K562 (cell line): ENCODE measurements around the gene MPZL3. TPM values are rescaled to one million over a fixed set of nuclear protein-coding genes. Genes with fewer than 3 reads are reported as not detected.
A peak's percentile ranks its signal among the peaks of the same experiment; 100 is the strongest.

Experiments
- ATAC-seq: fragments of 200-7000 bp; cut with Tn5 transposase; 3 replicates; pipeline ENCODE4 v1.9.1; 2020; ENCODE audit warnings: moderate library complexity
- BruUV-seq: library from RNA; stranded (reverse); fragments of 400-500 nt; replicated peaks from 2 replicates; lab custom pipeline; 2021; lab: Mats Ljungman, UMichigan
- CTCF ChIA-PET: fragments of 300-600 bp; formaldehyde crosslinking; extraction: SDS; loops from one replicate; lab custom pipeline; 2021; ENCODE audit warnings: low intra/inter-chr PET ratio; lab: Yijun Ruan, JAX
- POLR2A ChIA-PET: fragments of 300-600, 350-650 bp; sonication (Branson Sonifier 250); formaldehyde crosslinking; extraction: SDS; loops from one replicate; lab custom pipeline; 2021; ENCODE audit warnings: antibody characterized with exemption, inconsistent platforms; lab: Yijun Ruan, JAX
- DNase-seq, 4 experiments: peaks; one replicate each; pipeline versions ENCODE4 v3.0.0 to v3.0.0-alpha.2; 2011 to 2018; ENCODE audit warnings: low spot score in 3 of 4, mixed read lengths in 3 of 4; ENCODE audit errors: extremely low read depth in 1 of 4
- FAIRE-seq: peaks from 2 replicates; lab custom pipeline; 2011; peaks lifted over from hg19 to GRCh38; lab: Jason Lieb, UNC
- H2AFZ ChIP-seq: 2 replicates; pipeline ENCODE4 v1.6.0; 2011; ENCODE audit warnings: low read depth, low read length, control low read depth, inconsistent platforms
- H3K27ac ChIP-seq: fragments of 200-600 bp; 3 replicates; pipeline ENCODE4 v1.8.0; 2011; ENCODE audit warnings: low read depth, mild to moderate bottlenecking, control low read depth, inconsistent platforms, low read length, moderate library complexity, mixed read lengths; ENCODE audit errors: extremely low read depth
- H3K27me3 ChIP-seq, 2 experiments: fragments of 300-600 bp in 1 of 2; 2 replicates in 1 of 2; 3 replicates in 1 of 2; pipeline versions ENCODE4 v1.6.0 to v1.8.0; 2011; ENCODE audit warnings: inconsistent platforms in 2 of 2, low read length in 2 of 2, mild to moderate bottlenecking in 1 of 2, mixed read lengths in 1 of 2, moderate library complexity in 1 of 2; ENCODE audit not compliant: control insufficient read depth in 2 of 2, insufficient read depth in 2 of 2
- H3K36me3 ChIP-seq: fragments of 300-600 bp; 3 replicates; pipeline ENCODE4 v1.8.0; 2011; ENCODE audit warnings: mild to moderate bottlenecking, low read length, inconsistent platforms; ENCODE audit not compliant: control insufficient read depth, insufficient read depth
- H3K4me1 ChIP-seq, 2 experiments: fragments of 200-600 bp in 1 of 2; replicated peaks in 1 of 2; 2 replicates in 1 of 2; 3 replicates in 1 of 2; pipeline versions ENCODE4 v1.5.1 to v1.8.0; 2011; ENCODE audit warnings: inconsistent platforms in 2 of 2, low read length in 2 of 2, mild to moderate bottlenecking in 1 of 2, mixed read lengths in 1 of 2, moderate library complexity in 1 of 2; ENCODE audit not compliant: control insufficient read depth in 2 of 2, insufficient read depth in 2 of 2
- H3K4me2 ChIP-seq: 2 replicates; pipeline ENCODE4 v1.6.1; 2011; ENCODE audit warnings: low read length, control low read depth, inconsistent platforms, mixed read lengths; ENCODE audit not compliant: insufficient read depth
- H3K4me3 ChIP-seq: fragments of 200-600 bp; sonication (generic), shearing (Covaris generic); 2 replicates; pipeline ENCODE4 v1.5.1; 2016; ENCODE audit warnings: control low read depth, inconsistent platforms
- H3K79me2 ChIP-seq: fragments of 200-600 bp; 3 replicates; pipeline ENCODE4 v1.8.0; 2011; ENCODE audit warnings: low read length, inconsistent platforms; ENCODE audit not compliant: control insufficient read depth, insufficient read depth
- H3K9ac ChIP-seq, 2 experiments: 2 replicates each; pipeline versions ENCODE4 v1.6.0 to v1.6.1; 2011; ENCODE audit warnings: low read depth in 2 of 2, low read length in 2 of 2, control low read depth in 1 of 2, inconsistent platforms in 1 of 2, mild to moderate bottlenecking in 1 of 2, mixed read lengths in 1 of 2; ENCODE audit not compliant: insufficient read depth in 1 of 2
- H3K9me1 ChIP-seq: one replicate; pipeline ENCODE4 v1.6.0; 2011; ENCODE audit warnings: inconsistent platforms, mild to moderate bottlenecking, low read length, moderate library complexity; ENCODE audit not compliant: control insufficient read depth, insufficient read depth
- H3K9me3 ChIP-seq: replicated peaks from 2 replicates; pipeline ENCODE4 v1.5.1; 2011; ENCODE audit warnings: low read depth, low read length, inconsistent platforms; ENCODE audit not compliant: control insufficient read depth, insufficient read depth
- H4K20me1 ChIP-seq: replicated peaks from 2 replicates; pipeline ENCODE4 v1.6.1; 2011; ENCODE audit warnings: low read length, inconsistent platforms, mixed read lengths; ENCODE audit not compliant: control insufficient read depth, insufficient read depth
- ARID2 ChIP-seq: fragments of 450-650 bp; IDR thresholded peaks from 2 replicates; pipeline ENCODE4 v1.6.1; 2017; ENCODE audit warnings: antibody characterized with exemption, mild to moderate bottlenecking
- HNRNPH1 ChIP-seq: fragments of 200-400 bp; formaldehyde crosslinking; optimal IDR thresholded peaks from 2 replicates; pipeline ENCODE3; 2017; ENCODE audit warnings: low read depth, mild to moderate bottlenecking, low read length, moderate library complexity
- POLR2H ChIP-seq: IDR thresholded peaks from 2 replicates; pipeline ENCODE4 v1.6.1; 2016; ENCODE audit warnings: missing genetic modification characterization, low read depth, mild to moderate bottlenecking, control low read depth, missing compliant biosample characterization, moderate library complexity
- RB1 ChIP-seq: fragments of 450-650 bp; IDR thresholded peaks from 2 replicates; pipeline ENCODE4 v1.6.1; 2017; ENCODE audit warnings: low read depth, mild to moderate bottlenecking
- STAG1 ChIP-seq: sonication (generic); formaldehyde crosslinking; IDR thresholded peaks from 2 replicates; pipeline ENCODE4 v1.5.0; 2020; ENCODE audit warnings: missing genetic modification reagents, borderline replicate concordance
- TCF3 ChIP-seq: sonication (generic); formaldehyde crosslinking; IDR thresholded peaks from 2 replicates; pipeline ENCODE4 v1.4.0; 2020; ENCODE audit warnings: mild to moderate bottlenecking, missing genetic modification reagents
- YY1 ChIP-seq, 3 experiments: IDR thresholded peaks; 2 replicates each; pipeline ENCODE4 v1.6.1; 2011; ENCODE audit warnings: low read length in 2 of 3, mild to moderate bottlenecking in 2 of 3, moderate library complexity in 2 of 3, borderline replicate concordance in 1 of 3, control low read depth in 1 of 3, low read depth in 1 of 3; ENCODE audit not compliant: insufficient read depth in 3 of 3, insufficient replicate concordance in 2 of 3, control insufficient read depth in 1 of 3, insufficient read length in 1 of 3; ENCODE audit errors: extremely low read depth in 1 of 3
- ZNF507 ChIP-seq: conservative IDR thresholded peaks from 2 replicates; pipeline ENCODE4 v1.6.1; 2017; ENCODE audit warnings: missing genetic modification characterization, missing compliant biosample characterization
- WGBS: fragments of 100-300 bp; shearing (Covaris generic); methylation state at CpG from one replicate; pipeline ENCODE4 v1.1.6; 2016; ENCODE audit warnings: low coverage, mixed read lengths; ENCODE audit not compliant: insufficient coverage; ENCODE audit errors: missing lambda C conversion rate; 5-methylcytosine and 5-hydroxymethylcytosine counted together
- in situ Hi-C: fragments of 300-500 bp; cut with MboI; formaldehyde crosslinking; loops from 4 replicates; pipeline ENCODE4 v1.15.0; 2018; ENCODE audit warnings: inconsistent platforms, mixed read lengths
- intact Hi-C: fragments of 100-400 bp; cut with micrococcal nuclease; formaldehyde crosslinking; loops from 2 replicates; pipeline ENCODE4 v1.14.2; 2022
- polyA plus RNA-seq, 8 experiments: library from polyadenylated mRNA; depleted of rRNA in 4 of 8; stranded (reverse) in 5 of 8; unstranded in 3 of 8; fragments of >200 nt; fragmentation: Nextera tagmentation in 2 of 8; fragmentation: Illumina TruSeq in 1 of 8; extraction: Ambion mirVana in 2 of 8; extraction: Trizol in 1 of 8; gene quantifications; 2 replicates each; pipeline versions ENCODE4 v1.2.1 to v1.2.3, GENCODE V29; 2011 to 2014; ENCODE audit warnings: inconsistent platforms in 1 of 8, missing spikeins in 1 of 8
- total RNA-seq, 7 experiments: library from RNA; depleted of rRNA in 6 of 7; stranded (reverse); fragments of >200 nt in 6 of 7; fragmentation: Illumina TruSeq in 2 of 7; extraction: Trizol in 2 of 7; gene quantifications; 2 replicates each; pipeline versions ENCODE4 v1.2.1 to v1.2.3, GENCODE V29; 2011 to 2021; ENCODE audit warnings: low replicate concordance in 1 of 7
- TF ChIP-seq, protein P1 (sequence below), 3 experiments: IDR thresholded peaks in 2 of 3; conservative IDR thresholded peaks in 1 of 3; 2 replicates each; pipeline ENCODE4 v1.5.1; 2011 to 2012; ENCODE audit warnings: low read length in 3 of 3, mild to moderate bottlenecking in 3 of 3, control low read depth in 2 of 3, improper control_type of control experiment in 1 of 3, inconsistent platforms in 1 of 3, low read depth in 1 of 3, mixed read lengths in 1 of 3, moderate library complexity in 1 of 3; ENCODE audit not compliant: insufficient read depth in 2 of 3
- TF ChIP-seq, protein P2 (sequence below): fragments of 450-650 bp; formaldehyde crosslinking; IDR thresholded peaks from 2 replicates; pipeline ENCODE4 v1.4.0; 2020; ENCODE audit warnings: mild to moderate bottlenecking, moderate library complexity
- TF ChIP-seq, protein P3 (sequence below): IDR thresholded peaks from 2 replicates; pipeline ENCODE4 v1.6.1; 2011; ENCODE audit warnings: borderline replicate concordance, low read depth, mild to moderate bottlenecking, moderate library complexity, low read length; ENCODE audit not compliant: insufficient read depth, poor library complexity, severe bottlenecking
- TF ChIP-seq, protein P4 (sequence below): fragments of 450-650 bp; IDR thresholded peaks from 2 replicates; pipeline ENCODE4 v1.6.1; 2014; ENCODE audit warnings: low read depth, mild to moderate bottlenecking, moderate library complexity, borderline replicate concordance

Gene MPZL3
- total and polyA plus RNA-seq, 9 of the 15 experiments (the other 6 are each of a cell fraction or from before 2014, with no cell fraction given), result 0.97 to 2.9 (median 1.6) TPM

DNA sequence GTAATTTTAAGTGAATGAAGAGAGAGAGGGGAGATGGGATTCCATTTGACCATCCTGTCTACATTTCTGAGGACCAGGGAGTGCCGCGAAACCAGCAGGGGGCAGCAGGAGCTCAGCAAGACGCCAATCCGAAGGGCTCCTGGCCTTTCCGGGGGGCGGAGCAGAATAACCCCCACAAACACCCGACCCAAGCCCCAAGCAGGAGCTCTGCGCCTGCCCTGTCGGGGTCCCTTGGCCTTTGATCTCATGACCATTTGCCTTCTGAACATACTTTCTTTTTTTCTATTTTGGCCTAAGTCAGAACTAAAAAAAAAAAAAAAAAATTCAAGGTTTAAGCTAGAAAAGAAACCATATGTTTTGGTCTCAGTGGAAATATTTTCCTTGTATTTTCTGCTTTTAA lies 53.8 kb downstream of the MPZL3 start:
- Histone ChIP-seq H3K9me3 (no peaks in the 10 kb centered on the region), H3K36me3 (no peaks in the 10 kb centered on the region), H3K4me1 (0 out of 5 replicates have a peak, but pooled peaks cover 0 to 3% of the 10 kb centered on the region in 2 experiments), H4K20me1 (no peaks in the 10 kb centered on the region), H3K79me2 (no peaks in the 10 kb centered on the region), H3K27ac (no peak overlapping the region), H3K9me1 (no peaks in the 10 kb centered on the region), H3K9ac (no peak overlapping the region), H3K4me3 (no peak overlapping the region), H2AFZ (peak overlapping the region; percentile 43), H3K4me2 (no peak overlapping the region), H3K27me3 (peaks cover 0 to 33% of the 10 kb centered on the region in 2 experiments; a peak in 4 of 5 replicates)
- WGBS, result 5% methylated on average over 9 of the region's 9 CpGs
- ChIA-PET CTCF (interaction anchor here (0.6 to 2.9 kb wide), 7 partner anchors 17 to 330 kb away, joined by 3 to 39 read pairs (median 4); no protein-coding TSS in a partner anchor), POLR2A (interaction anchor here (0.6 to 0.7 kb wide), 3 partner anchors 31 to 455 kb away, joined by 3 to 5 read pairs (median 3); no protein-coding TSS in a partner anchor)
- intact Hi-C loops, result loop anchor here (1.0 to 2.0 kb wide), 5 partner anchors 92 to 368 kb away; no protein-coding TSS in a partner anchor
- in situ Hi-C loops, result loop anchor here (5.0 kb wide), 2 partner anchors 99 to 294 kb away; no protein-coding TSS in a partner anchor
- ATAC-seq, result peak; percentile 98
- DNase-seq, result peak; percentile 78 to 83 (median 80)
- BruUV-seq, result no TSS peak
- peak; percentile 82 for FAIRE-seq
- TF ChIP-seq HNRNPH1, result no peak
- TF ChIP-seq RB1, result 0 out of 2 replicates have a peak, but pooled peaks have one; percentile 36
- no peak for TF ChIP-seq POLR2H
- TF ChIP-seq, protein P1, sequence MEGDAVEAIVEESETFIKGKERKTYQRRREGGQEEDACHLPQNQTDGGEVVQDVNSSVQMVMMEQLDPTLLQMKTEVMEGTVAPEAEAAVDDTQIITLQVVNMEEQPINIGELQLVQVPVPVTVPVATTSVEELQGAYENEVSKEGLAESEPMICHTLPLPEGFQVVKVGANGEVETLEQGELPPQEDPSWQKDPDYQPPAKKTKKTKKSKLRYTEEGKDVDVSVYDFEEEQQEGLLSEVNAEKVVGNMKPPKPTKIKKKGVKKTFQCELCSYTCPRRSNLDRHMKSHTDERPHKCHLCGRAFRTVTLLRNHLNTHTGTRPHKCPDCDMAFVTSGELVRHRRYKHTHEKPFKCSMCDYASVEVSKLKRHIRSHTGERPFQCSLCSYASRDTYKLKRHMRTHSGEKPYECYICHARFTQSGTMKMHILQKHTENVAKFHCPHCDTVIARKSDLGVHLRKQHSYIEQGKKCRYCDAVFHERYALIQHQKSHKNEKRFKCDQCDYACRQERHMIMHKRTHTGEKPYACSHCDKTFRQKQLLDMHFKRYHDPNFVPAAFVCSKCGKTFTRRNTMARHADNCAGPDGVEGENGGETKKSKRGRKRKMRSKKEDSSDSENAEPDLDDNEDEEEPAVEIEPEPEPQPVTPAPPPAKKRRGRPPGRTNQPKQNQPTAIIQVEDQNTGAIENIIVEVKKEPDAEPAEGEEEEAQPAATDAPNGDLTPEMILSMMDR (IDR thresholded peaks at IDR 0.05 in 2 of 3, conservative IDR thresholded peaks at IDR 0.05 in 1 of 3; ENCODE audit: insufficient read depth in 2 of 3, low read depth in 1 of 3, low read length in 3 of 3), result peak; percentile 85 to 90 (median 86)
- TF ChIP-seq, protein P2, sequence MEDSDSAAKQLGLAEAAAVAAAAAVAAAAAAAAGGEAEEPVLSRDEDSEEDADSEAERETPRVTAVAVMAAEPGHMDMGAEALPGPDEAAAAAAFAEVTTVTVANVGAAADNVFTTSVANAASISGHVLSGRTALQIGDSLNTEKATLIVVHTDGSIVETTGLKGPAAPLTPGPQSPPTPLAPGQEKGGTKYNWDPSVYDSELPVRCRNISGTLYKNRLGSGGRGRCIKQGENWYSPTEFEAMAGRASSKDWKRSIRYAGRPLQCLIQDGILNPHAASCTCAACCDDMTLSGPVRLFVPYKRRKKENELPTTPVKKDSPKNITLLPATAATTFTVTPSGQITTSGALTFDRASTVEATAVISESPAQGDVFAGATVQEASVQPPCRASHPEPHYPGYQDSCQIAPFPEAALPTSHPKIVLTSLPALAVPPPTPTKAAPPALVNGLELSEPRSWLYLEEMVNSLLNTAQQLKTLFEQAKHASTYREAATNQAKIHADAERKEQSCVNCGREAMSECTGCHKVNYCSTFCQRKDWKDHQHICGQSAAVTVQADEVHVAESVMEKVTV, result peak; percentile 90
- peak in 2 of 3 experiments; percentile 10 to 30 for TF ChIP-seq YY1 (IDR thresholded peaks at IDR 0.05; ENCODE audit: borderline replicate concordance in 1 of 3, control insufficient read depth in 1 of 3, extremely low read depth in 1 of 3, insufficient read depth in 3 of 3, insufficient read length in 1 of 3, insufficient replicate concordance in 2 of 3, low read depth in 1 of 3, low read length in 2 of 3)
- TF ChIP-seq TCF3, result no peak
- TF ChIP-seq, protein P3, sequence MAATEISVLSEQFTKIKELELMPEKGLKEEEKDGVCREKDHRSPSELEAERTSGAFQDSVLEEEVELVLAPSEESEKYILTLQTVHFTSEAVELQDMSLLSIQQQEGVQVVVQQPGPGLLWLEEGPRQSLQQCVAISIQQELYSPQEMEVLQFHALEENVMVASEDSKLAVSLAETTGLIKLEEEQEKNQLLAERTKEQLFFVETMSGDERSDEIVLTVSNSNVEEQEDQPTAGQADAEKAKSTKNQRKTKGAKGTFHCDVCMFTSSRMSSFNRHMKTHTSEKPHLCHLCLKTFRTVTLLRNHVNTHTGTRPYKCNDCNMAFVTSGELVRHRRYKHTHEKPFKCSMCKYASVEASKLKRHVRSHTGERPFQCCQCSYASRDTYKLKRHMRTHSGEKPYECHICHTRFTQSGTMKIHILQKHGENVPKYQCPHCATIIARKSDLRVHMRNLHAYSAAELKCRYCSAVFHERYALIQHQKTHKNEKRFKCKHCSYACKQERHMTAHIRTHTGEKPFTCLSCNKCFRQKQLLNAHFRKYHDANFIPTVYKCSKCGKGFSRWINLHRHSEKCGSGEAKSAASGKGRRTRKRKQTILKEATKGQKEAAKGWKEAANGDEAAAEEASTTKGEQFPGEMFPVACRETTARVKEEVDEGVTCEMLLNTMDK, result peak; percentile 75
- peak; percentile 92 for TF ChIP-seq STAG1
- TF ChIP-seq, protein P4, sequence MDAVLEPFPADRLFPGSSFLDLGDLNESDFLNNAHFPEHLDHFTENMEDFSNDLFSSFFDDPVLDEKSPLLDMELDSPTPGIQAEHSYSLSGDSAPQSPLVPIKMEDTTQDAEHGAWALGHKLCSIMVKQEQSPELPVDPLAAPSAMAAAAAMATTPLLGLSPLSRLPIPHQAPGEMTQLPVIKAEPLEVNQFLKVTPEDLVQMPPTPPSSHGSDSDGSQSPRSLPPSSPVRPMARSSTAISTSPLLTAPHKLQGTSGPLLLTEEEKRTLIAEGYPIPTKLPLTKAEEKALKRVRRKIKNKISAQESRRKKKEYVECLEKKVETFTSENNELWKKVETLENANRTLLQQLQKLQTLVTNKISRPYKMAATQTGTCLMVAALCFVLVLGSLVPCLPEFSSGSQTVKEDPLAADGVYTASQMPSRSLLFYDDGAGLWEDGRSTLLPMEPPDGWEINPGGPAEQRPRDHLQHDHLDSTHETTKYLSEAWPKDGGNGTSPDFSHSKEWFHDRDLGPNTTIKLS, result no peak
- TF ChIP-seq ZNF507 (tag), result no peak
- TF ChIP-seq ARID2, result peak; percentile 74
